COLO829 (cell line): Measurements from ENCODE around the gene TRIM29.

Experiments
- DNase-seq: peaks from one replicate; pipeline ENCODE4 v3.0.0; 2012; ENCODE audit warnings: low spot score

The TRIM29 gene

GRCh38 chr11:120096369-120097191 lies 41.3 kb downstream of the TRIM29 start:
- DNase-seq: no peak

GRCh38 chr11:120095516-120095915 lies 42.4 kb downstream of the TRIM29 start:
- DNase-seq: no peak

- DNase-seq: no peak
Measured at GRCh38 chr11:120091701-120092100, 46.2 kb downstream of the TRIM29 start.

- no peak for DNase-seq
Measured at GRCh38 chr11:120091121-120091520, 46.8 kb downstream of the TRIM29 start.

- no peak for DNase-seq
Measured at GRCh38 chr11:120090411-120090810, 47.5 kb downstream of the TRIM29 start.

- DNase-seq: peak; percentile 49
Measured at GRCh38 chr11:120089036-120090001, 48.6 kb downstream of the TRIM29 start.

- DNase-seq: no peak
Measured at GRCh38 chr11:120088056-120088455, 49.9 kb downstream of the TRIM29 start.

- no peak for DNase-seq
Measured at GRCh38 chr11:120086651-120087050, 51.3 kb downstream of the TRIM29 start.

- DNase-seq: no peak
Measured at GRCh38 chr11:120079750-120080610, 57.9 kb downstream of the TRIM29 start.

- DNase-seq: no peak
Measured at GRCh38 chr11:120078397-120078796, 59.5 kb downstream of the TRIM29 start.

GRCh38 chr11:120074076-120074475 lies 63.8 kb downstream of the TRIM29 start:
- DNase-seq: no peak

- no peak for DNase-seq
Measured at GRCh38 chr11:120073196-120073595, 64.7 kb downstream of the TRIM29 start.

- no peak for DNase-seq
Measured at GRCh38 chr11:120068114-120068573, 69.8 kb downstream of the TRIM29 start.

- no peak for DNase-seq
Measured at GRCh38 chr11:120067438-120068113, 70.3 kb downstream of the TRIM29 start.

GRCh38 chr11:120066738-120067437 lies 71.0 kb downstream of the TRIM29 start:
- DNase-seq: no peak

GRCh38 chr11:120065876-120066275 lies 72.0 kb downstream of the TRIM29 start:
- no peak for DNase-seq

- no peak for DNase-seq
Measured at GRCh38 chr11:120065176-120065575, 72.7 kb downstream of the TRIM29 start.

- no peak for DNase-seq
Measured at GRCh38 chr11:120064341-120064740, 73.6 kb downstream of the TRIM29 start.

- no peak for DNase-seq
Measured at GRCh38 chr11:120063686-120064340, 74.1 kb downstream of the TRIM29 start.

GRCh38 chr11:120062561-120062930 lies 75.4 kb downstream of the TRIM29 start:
- no peak for DNase-seq
